Measurements from ENCODE around the gene STRAP.

DNA sequence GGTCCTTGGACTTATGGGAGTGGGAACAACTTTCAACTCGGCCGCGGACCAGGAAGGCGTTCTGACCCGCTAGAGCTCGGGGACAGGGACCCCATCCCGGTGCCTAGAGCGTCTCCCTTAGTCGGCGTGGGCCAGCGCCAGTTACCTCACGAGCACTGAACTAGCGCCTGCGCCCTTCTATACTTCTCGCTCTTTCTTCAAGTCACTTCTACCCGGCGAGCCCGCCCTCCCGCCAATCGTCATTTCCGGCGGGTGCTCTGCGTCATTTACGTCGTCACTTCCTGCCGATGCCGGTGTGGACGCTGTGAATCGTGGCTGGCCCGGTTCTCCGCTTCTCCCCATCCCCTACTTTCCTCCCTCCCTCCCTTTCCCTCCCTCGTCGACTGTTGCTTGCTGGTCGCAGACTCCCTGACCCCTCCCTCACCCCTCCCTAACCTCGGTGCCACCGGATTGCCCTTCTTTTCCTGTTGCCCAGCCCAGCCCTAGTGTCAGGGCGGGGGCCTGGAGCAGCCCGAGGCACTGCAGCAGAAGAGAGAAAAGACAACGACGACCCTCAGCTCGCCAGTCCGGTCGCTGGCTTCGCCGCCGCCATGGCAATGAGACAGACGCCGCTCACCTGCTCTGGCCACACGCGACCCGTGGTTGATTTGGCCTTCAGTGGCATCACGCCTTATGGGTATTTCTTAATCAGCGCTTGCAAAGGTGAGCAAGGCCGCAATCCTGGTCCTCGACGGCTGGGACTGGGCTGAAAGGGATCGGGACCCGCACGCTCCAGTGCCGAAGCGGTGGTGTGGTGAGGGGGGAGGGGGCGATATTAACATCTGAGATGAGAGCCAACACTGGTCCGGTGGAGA is at the start of gene STRAP:
- TF ChIP-seq, protein P1, sequence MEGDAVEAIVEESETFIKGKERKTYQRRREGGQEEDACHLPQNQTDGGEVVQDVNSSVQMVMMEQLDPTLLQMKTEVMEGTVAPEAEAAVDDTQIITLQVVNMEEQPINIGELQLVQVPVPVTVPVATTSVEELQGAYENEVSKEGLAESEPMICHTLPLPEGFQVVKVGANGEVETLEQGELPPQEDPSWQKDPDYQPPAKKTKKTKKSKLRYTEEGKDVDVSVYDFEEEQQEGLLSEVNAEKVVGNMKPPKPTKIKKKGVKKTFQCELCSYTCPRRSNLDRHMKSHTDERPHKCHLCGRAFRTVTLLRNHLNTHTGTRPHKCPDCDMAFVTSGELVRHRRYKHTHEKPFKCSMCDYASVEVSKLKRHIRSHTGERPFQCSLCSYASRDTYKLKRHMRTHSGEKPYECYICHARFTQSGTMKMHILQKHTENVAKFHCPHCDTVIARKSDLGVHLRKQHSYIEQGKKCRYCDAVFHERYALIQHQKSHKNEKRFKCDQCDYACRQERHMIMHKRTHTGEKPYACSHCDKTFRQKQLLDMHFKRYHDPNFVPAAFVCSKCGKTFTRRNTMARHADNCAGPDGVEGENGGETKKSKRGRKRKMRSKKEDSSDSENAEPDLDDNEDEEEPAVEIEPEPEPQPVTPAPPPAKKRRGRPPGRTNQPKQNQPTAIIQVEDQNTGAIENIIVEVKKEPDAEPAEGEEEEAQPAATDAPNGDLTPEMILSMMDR (IDR thresholded peaks at IDR 0.05; ENCODE audit: borderline replicate concordance, extremely low read depth, low read length, poor library complexity, severe bottlenecking): peak; percentile 2
- TF ChIP-seq EZH2 (IDR thresholded peaks at IDR 0.05; ENCODE audit: borderline replicate concordance, low read depth, low read length, severe bottlenecking): no peak
